Loucy (cell line): ENCODE measurements around the gene SKAP2.

Source experiments
- H2AFZ ChIP-seq: fragments of 200-600 bp; sonication (generic); 2 replicates; pipeline ENCODE4 v1.6.0; 2016; ENCODE audit warnings: antibody characterized with exemption, mild to moderate bottlenecking, low read length, moderate library complexity
- H3F3A ChIP-seq: fragments of 200-600 bp; 2 replicates; pipeline ENCODE4 v1.6.0; 2016; ENCODE audit warnings: antibody characterized with exemption, low read depth, mild to moderate bottlenecking
- H3K27me3 ChIP-seq: fragments of 200-600 bp; sonication (generic); 2 replicates; pipeline ENCODE4 v1.6.1; 2014; ENCODE audit warnings: low read length, mild to moderate bottlenecking; ENCODE audit not compliant: insufficient read depth, poor library complexity, severe bottlenecking
- H3K36me3 ChIP-seq: fragments of 200-600 bp; sonication (generic); 2 replicates; pipeline ENCODE4 v1.6.1; 2016; ENCODE audit warnings: low read length; ENCODE audit not compliant: insufficient read depth
- H3K4me1 ChIP-seq: fragments of 200-600 bp; sonication (generic); 2 replicates; pipeline ENCODE4 v1.5.1; 2014; ENCODE audit warnings: low read length, mild to moderate bottlenecking; ENCODE audit not compliant: insufficient read depth, poor library complexity, severe bottlenecking
- H3K4me2 ChIP-seq: fragments of 200-600 bp; sonication (generic); 2 replicates; pipeline ENCODE4 v1.6.0; 2014; ENCODE audit warnings: antibody characterized with exemption, low read length, low read depth, mild to moderate bottlenecking; ENCODE audit not compliant: poor library complexity, severe bottlenecking
- H3K4me3 ChIP-seq: fragments of 200-600 bp; sonication (generic); 2 replicates; pipeline ENCODE4 v1.5.1; 2014; ENCODE audit warnings: low read length, mild to moderate bottlenecking, mixed read lengths; ENCODE audit not compliant: poor library complexity, severe bottlenecking
- H3K79me2 ChIP-seq: fragments of 200-600 bp; sonication (generic); 2 replicates; pipeline ENCODE4 v1.6.1; 2014; ENCODE audit warnings: low read length; ENCODE audit not compliant: insufficient read depth
- H3K9ac ChIP-seq: fragments of 200-600 bp; sonication (generic); 2 replicates; pipeline ENCODE4 v1.6.0; 2014; ENCODE audit warnings: mild to moderate bottlenecking, low read depth, low read length, moderate library complexity; ENCODE audit not compliant: poor library complexity, severe bottlenecking
- H3K9me2 ChIP-seq: fragments of 200-600 bp; sonication (generic); replicated peaks from 2 replicates; pipeline ENCODE4 v1.6.1; 2016; ENCODE audit warnings: low read depth, low read length, mixed read lengths
- H3K9me3 ChIP-seq: fragments of 200-600 bp; sonication (generic); 2 replicates; pipeline ENCODE4 v1.6.1; 2014; ENCODE audit warnings: mild to moderate bottlenecking, antibody characterized with exemption, low read length, low read depth; ENCODE audit not compliant: insufficient read depth
- H4K20me1 ChIP-seq: fragments of 200-600 bp; sonication (generic); 2 replicates; pipeline ENCODE4 v1.6.0; 2014; ENCODE audit warnings: antibody characterized with exemption, low read length, mild to moderate bottlenecking; ENCODE audit not compliant: insufficient read depth, poor library complexity, severe bottlenecking
- CTCF ChIP-seq: fragments of 200-600 bp; sonication (generic); conservative IDR thresholded peaks from 2 replicates; pipeline ENCODE4 v1.5.1; 2014; ENCODE audit warnings: mild to moderate bottlenecking, antibody characterized with exemption, low read length
- EZH2phosphoT487 ChIP-seq: fragments of 200-600 bp; IDR thresholded peaks from 2 replicates; pipeline ENCODE4 v1.6.1; 2018; ENCODE audit warnings: antibody characterized with exemption, mild to moderate bottlenecking, moderate library complexity, borderline replicate concordance

SKAP2 gene

DNA sequence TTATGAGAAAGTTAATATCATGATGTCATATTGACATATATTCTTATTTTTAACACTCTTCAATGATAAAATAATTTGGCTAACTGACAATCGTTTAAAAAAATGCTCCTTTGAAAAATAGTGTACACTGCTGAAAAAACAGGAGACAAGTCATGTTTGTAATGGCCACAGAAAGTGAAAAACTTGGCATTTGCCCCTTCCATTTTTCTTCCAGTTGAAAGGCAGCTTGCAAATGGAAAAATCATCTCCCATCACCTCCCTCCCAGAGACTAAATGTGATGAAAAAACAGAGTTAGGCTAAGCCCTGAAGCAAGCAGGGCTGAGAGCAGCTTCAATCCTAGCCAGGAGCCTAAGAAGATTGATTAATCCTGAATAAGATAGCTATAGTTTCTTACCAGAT, 160.4 kb downstream of the SKAP2 start:
- Histone ChIP-seq H3K9ac (no peak overlapping the region), H4K20me1 (no peaks in the 10 kb centered on the region)
- no peak for TF ChIP-seq EZH2phosphoT487
- TF ChIP-seq CTCF = no peak

DNA sequence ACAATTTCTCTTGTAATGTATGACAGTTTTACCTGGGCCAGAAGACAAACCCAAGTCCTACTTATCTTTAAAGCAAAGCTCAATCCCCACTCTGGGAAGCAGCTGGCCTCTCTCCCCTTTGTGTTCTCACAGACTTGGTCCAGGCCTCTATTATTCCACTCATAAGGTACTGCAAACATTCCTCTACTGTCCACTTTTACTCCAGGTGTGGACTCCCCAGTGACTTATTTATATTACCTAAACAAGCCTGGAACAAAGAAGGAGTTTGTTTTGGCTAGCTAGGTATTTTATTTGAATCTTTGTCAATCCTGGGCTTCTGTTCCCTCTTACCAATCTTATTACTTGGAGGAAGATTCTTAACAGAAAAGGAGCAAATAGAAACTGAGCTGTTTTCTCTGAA, 163.5 kb downstream of the SKAP2 start:
- no peaks in the 10 kb centered on the region for H3K9me3 ChIP-seq
- H2AFZ ChIP-seq = no peak overlapping the region
- H3K9ac ChIP-seq = no peak overlapping the region
- H3K36me3 ChIP-seq = no peaks in the 10 kb centered on the region
- no peaks in the 10 kb centered on the region for H3K79me2 ChIP-seq
- TF ChIP-seq EZH2phosphoT487 (no peak), CTCF (no peak)
- no peaks in the 10 kb centered on the region for H3F3A ChIP-seq
- H4K20me1 ChIP-seq = no peaks in the 10 kb centered on the region
- no peak overlapping the region for H3K4me3 ChIP-seq
- H3K9me2 ChIP-seq = no peaks in the 10 kb centered on the region
- H3K27me3 ChIP-seq = no peaks in the 10 kb centered on the region
- H3K4me2 ChIP-seq = no peak overlapping the region
- H3K4me1 ChIP-seq = peaks cover 5% of the 10 kb centered on the region

More for the DNA sequence above, 160.4 kb downstream of the SKAP2 start:
- H3F3A ChIP-seq = no peaks in the 10 kb centered on the region
- no peak overlapping the region for H2AFZ ChIP-seq
- H3K79me2 ChIP-seq = no peaks in the 10 kb centered on the region
- no peaks in the 10 kb centered on the region for H3K9me2 ChIP-seq
- no peak overlapping the region for H3K4me2 ChIP-seq
- H3K4me1 ChIP-seq = no peaks in the 10 kb centered on the region
- no peaks in the 10 kb centered on the region for H3K9me3 ChIP-seq
- no peaks in the 10 kb centered on the region for H3K27me3 ChIP-seq
- no peak overlapping the region for H3K4me3 ChIP-seq
- no peaks in the 10 kb centered on the region for H3K36me3 ChIP-seq

DNA sequence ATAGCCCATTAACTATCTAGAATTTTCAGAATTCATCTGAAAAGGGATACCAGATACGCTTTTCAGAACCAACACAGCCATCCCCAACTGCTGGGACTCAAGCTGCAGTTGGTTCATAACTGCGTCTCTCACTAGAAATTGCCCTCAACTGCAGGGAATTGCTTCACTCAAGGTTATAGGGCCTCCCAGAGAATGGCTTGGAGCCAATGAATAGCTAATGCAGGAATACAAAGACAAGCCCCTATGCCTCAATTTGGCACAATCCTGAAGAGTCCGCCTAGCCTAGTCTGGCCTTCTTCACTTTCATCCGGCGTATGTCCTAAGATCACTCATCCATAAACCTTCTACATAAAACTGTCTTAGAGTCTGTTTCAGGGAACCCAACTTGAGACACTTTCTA, 164.0 kb downstream of the SKAP2 start:
- Histone ChIP-seq H3K9ac (no peak overlapping the region), H3K27me3 (no peaks in the 10 kb centered on the region), H2AFZ (no peak overlapping the region), H3K4me2 (no peak overlapping the region), H3K4me1 (peaks cover 5% of the 10 kb centered on the region), H3K79me2 (no peaks in the 10 kb centered on the region), H3K9me3 (no peaks in the 10 kb centered on the region), H3K36me3 (no peaks in the 10 kb centered on the region), H3K4me3 (no peak overlapping the region), H3K9me2 (no peaks in the 10 kb centered on the region), H3F3A (no peaks in the 10 kb centered on the region), H4K20me1 (no peaks in the 10 kb centered on the region)
- TF ChIP-seq EZH2phosphoT487 = no peak

DNA sequence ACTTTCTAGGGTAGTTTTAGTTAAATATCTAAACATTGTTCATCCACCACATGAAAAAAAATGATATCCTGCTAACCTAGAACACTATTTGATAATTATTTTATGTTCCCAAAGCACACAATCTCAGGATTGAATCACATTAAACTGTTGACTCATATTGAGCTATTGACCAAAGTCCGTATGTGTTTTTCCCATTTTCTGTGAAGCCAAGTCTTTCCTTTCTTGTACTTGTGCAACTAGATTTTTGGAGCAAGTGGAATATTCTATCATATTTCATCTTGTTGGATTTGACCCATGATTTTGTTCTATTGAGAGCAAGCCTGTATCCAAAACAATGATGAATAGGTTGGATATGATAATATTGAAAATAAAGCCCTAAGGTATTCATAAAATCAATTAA, 164.6 kb downstream of the SKAP2 start:
- Histone ChIP-seq H3K4me3 (no peak overlapping the region), H2AFZ (no peak overlapping the region), H3K9ac (no peak overlapping the region), H3F3A (no peaks in the 10 kb centered on the region), H3K79me2 (no peaks in the 10 kb centered on the region), H3K27me3 (no peaks in the 10 kb centered on the region), H3K4me1 (peaks cover 5% of the 10 kb centered on the region), H3K9me3 (no peaks in the 10 kb centered on the region), H4K20me1 (no peaks in the 10 kb centered on the region), H3K4me2 (no peak overlapping the region), H3K9me2 (no peaks in the 10 kb centered on the region), H3K36me3 (no peaks in the 10 kb centered on the region)
- TF ChIP-seq EZH2phosphoT487 = no peak
